Measurements from ENCODE around the gene RAD21L1. TPM values are rescaled to one million over a fixed set of nuclear protein-coding genes. Genes with fewer than 3 reads are reported as not detected.

Gene RAD21L1
- total RNA-seq, 4 donors from 2014 or later, result not detected

DNA sequence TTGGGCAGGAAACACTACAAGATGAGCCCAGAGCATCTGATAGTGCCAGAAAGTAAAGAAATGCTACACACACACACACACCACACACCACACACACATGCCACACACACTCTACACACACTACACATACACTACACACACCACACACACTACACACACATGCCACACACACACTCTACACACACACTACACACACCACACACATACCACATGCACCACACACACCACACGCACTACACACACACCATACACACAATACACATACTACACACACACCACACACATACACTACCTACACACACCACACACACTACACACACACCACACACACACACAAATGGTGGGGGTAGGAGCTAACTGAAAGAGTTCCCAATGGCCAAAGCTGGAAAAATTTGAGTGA is 37.5 kb upstream of the RAD21L1 start:
- H3K27ac ChIP-seq, result no peak overlapping the region
- H3K4me3 ChIP-seq, result no peak overlapping the region

DNA sequence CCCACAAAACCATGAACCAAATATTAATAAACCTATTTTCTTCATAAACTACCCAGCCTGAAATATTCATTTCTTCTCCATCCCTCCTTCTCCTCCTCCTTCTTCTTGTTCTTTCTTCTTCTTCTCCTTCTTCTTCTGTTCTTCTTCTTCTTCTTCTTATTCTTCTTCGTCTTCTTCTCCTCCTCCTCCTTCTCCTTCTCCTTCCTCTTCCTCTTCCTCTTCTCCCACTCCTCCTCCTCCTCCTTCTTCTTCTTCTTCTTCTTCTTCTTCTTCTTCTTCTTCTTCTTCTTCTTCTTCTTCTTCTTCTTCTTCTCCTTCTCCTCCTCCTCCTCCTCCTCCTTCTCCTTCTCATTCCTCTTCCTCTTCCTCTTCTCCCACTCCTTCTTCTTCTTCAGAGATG is 36.0 kb upstream of the RAD21L1 start:
- Histone ChIP-seq H3K4me1 (peaks cover 0 to 12% (median 8%) of the 10 kb centered on the region in 3 donors), H3K27me3 (peaks cover 23% of the 10 kb centered on the region), H3K27ac (no peak overlapping the region), H3K36me3 (no peaks in the 10 kb centered on the region), H3K4me3 (no peak overlapping the region), H3K9me3 (no peaks in the 10 kb centered on the region)
- ATAC-seq, result no peak
- WGBS, 2 donors (ENCODE audit: low coverage in 1 of 2), result 83% methylated on average over 1 of the region's 1 CpG; no CpG with 5 or more reads in 1 of the 2 donors
- no peak for TF ChIP-seq POLR2A (IDR thresholded peaks at IDR 0.05)

More for the DNA sequence above, 37.5 kb upstream of the RAD21L1 start:
- ATAC-seq, result no peak
- peaks cover 38% of the 10 kb centered on the region for H3K27me3 ChIP-seq
- H3K36me3 ChIP-seq, result no peaks in the 10 kb centered on the region
- WGBS, 2 donors (ENCODE audit: low coverage in 1 of 2), result 100% methylated on average over 1 of the region's 1 CpG; no CpG with 5 or more reads in 1 of the 2 donors
- TF ChIP-seq, protein P1, sequence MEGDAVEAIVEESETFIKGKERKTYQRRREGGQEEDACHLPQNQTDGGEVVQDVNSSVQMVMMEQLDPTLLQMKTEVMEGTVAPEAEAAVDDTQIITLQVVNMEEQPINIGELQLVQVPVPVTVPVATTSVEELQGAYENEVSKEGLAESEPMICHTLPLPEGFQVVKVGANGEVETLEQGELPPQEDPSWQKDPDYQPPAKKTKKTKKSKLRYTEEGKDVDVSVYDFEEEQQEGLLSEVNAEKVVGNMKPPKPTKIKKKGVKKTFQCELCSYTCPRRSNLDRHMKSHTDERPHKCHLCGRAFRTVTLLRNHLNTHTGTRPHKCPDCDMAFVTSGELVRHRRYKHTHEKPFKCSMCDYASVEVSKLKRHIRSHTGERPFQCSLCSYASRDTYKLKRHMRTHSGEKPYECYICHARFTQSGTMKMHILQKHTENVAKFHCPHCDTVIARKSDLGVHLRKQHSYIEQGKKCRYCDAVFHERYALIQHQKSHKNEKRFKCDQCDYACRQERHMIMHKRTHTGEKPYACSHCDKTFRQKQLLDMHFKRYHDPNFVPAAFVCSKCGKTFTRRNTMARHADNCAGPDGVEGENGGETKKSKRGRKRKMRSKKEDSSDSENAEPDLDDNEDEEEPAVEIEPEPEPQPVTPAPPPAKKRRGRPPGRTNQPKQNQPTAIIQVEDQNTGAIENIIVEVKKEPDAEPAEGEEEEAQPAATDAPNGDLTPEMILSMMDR (IDR thresholded peaks at IDR 0.05), result no peak
- TF ChIP-seq POLR2A (IDR thresholded peaks at IDR 0.05) (no peak), EP300 (IDR thresholded peaks at IDR 0.05) (no peak), POLR2AphosphoS5 (IDR thresholded peaks at IDR 0.05) (no peak)
- H3K4me1 ChIP-seq, result peaks cover 0 to 18% (median 10%) of the 10 kb centered on the region in 3 donors
- H3K9me3 ChIP-seq, result no peaks in the 10 kb centered on the region

DNA sequence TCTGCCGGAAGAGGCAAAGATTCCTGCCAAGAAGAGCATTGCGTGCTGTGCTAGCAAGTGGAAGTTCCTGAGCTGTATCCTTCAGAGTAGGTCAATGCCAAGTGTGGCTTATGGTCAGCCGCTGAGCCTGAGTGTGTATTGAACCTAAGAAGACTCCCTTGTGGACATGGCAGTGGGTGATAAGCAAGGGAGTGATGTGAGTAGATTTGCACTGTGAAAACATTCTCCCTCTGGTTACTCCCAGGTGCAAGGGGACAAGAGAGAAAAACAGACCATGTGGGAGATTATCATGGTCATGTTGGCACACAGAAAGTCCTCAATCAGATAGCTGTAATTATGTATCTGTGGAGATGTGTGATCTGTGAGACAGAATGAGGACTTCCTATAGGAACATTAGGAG is 35.0 kb upstream of the RAD21L1 start:
- Histone ChIP-seq H3K36me3 (no peaks in the 10 kb centered on the region), H3K4me3 (no peak overlapping the region), H3K4me1 (peaks cover 0 to 2% (median 0%) of the 10 kb centered on the region in 3 donors), H3K9me3 (no peaks in the 10 kb centered on the region), H3K27ac (no peak overlapping the region), H3K27me3 (peaks cover 13% of the 10 kb centered on the region)
- TF ChIP-seq, protein P1 (IDR thresholded peaks at IDR 0.05), result no peak
- ATAC-seq, result no peak
- 83 to 93% methylated on average over 1 to 3 of the region's 3 CpGs for WGBS, 2 donors (ENCODE audit: low coverage in 1 of 2)

DNA sequence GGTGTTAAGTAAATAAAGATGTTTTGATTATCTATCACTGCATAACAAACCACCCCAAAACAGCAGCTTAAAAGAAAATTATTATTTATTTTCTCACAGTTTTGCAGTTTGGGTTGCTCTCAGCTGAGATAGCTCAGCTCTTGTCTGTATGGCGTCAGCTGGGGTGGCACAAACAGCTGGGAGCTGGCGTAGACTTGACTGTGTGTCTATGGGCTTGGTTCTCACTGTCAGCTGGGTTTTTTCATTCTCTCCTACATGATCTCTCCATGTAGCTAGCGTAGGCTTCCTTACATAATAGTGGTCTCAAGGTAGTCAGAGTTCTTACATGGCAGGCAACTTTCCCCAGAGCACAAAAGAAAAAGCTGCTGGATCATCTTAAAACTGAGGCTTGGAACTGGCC is 34.5 kb upstream of the RAD21L1 start:
- Histone ChIP-seq H3K4me3 (no peak overlapping the region), H3K4me1 (no peaks in the 10 kb centered on the region), H3K27ac (no peak overlapping the region), H3K9me3 (no peaks in the 10 kb centered on the region), H3K36me3 (no peaks in the 10 kb centered on the region), H3K27me3 (peaks cover 9% of the 10 kb centered on the region)
- 92% methylated on average over 2 of the region's 3 CpGs; no CpG with 5 or more reads in 1 of the 2 donors for WGBS, 2 donors (ENCODE audit: low coverage in 1 of 2)
- TF ChIP-seq POLR2A (IDR thresholded peaks at IDR 0.05) (no peak), POLR2AphosphoS5 (IDR thresholded peaks at IDR 0.05) (no peak), EP300 (IDR thresholded peaks at IDR 0.05) (no peak)
- TF ChIP-seq, protein P1 (IDR thresholded peaks at IDR 0.05), result no peak
- ATAC-seq, result no peak

DNA sequence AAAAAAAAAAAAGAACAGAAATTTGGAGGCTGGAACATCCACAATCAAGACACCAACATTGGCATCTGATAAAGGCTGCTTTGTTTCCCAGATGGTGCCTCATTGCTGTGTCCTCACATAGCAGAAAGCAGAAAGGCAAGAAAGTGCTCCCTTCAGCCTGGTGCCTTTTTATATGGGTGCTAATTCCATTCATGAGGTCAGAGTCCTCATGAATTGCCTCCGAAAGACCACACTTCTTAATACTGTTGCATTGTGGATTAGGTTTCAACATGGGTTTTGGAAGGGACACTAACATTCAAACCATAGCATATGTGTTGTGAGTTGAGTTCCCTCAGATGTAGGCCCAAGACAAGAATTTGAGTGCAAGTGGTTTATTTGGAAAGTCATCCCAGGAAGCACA is 30.6 kb upstream of the RAD21L1 start:
- H3K27me3 ChIP-seq, result no peaks in the 10 kb centered on the region
- H3K4me3 ChIP-seq, result no peak overlapping the region
- WGBS, 2 donors (ENCODE audit: low coverage in 1 of 2), result no CpG with 5 or more reads among the region's 1 CpG
- no peak for ATAC-seq
- no peaks in the 10 kb centered on the region for H3K9me3 ChIP-seq
- TF ChIP-seq POLR2A (IDR thresholded peaks at IDR 0.05), result no peak
- no peak for TF ChIP-seq EP300 (IDR thresholded peaks at IDR 0.05)
- no peak for TF ChIP-seq POLR2AphosphoS5 (IDR thresholded peaks at IDR 0.05)
- TF ChIP-seq, protein P1 (IDR thresholded peaks at IDR 0.05), result no peak
- no peaks in the 10 kb centered on the region for H3K4me1 ChIP-seq
- no peak overlapping the region for H3K27ac ChIP-seq
- H3K36me3 ChIP-seq, result no peaks in the 10 kb centered on the region

All from gastroesophageal sphincter (tissue), 4 donors.